ENCODE results near the gene AGBL3. TPM values are rescaled to one million over a fixed set of nuclear protein-coding genes. Genes with fewer than 3 reads are reported as not detected.
A peak's percentile ranks its signal among the peaks of the same experiment; 100 is the strongest.

Gene AGBL3
- total and polyA plus RNA-seq, 12 donors: 0.64 to 2.6 (median 1.1) TPM

DNA sequence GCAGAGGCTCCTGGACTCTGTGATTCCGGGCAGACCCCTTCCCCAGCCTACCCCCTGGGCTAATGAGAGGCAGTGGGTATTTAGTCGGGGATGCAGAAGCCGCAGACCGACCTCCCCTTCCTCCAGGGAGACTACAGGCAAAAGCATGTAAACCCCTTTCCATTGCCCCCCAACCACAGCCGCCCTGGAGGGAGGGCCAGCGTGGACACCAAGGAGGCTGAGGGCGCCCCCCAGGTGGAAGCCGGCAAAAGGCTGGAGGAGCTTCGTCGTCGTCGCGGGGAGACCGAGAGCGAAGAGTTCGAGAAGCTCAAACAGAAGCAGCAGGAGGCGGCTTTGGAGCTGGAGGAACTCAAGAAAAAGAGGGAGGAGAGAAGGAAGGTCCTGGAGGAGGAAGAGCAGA, 39.0 kb upstream of the AGBL3 start:
- 93 to 95% methylated on average over 17 of the region's 17 CpGs for WGBS, 2 donors
- no peak for DNase-seq
- TF ChIP-seq, protein P1, sequence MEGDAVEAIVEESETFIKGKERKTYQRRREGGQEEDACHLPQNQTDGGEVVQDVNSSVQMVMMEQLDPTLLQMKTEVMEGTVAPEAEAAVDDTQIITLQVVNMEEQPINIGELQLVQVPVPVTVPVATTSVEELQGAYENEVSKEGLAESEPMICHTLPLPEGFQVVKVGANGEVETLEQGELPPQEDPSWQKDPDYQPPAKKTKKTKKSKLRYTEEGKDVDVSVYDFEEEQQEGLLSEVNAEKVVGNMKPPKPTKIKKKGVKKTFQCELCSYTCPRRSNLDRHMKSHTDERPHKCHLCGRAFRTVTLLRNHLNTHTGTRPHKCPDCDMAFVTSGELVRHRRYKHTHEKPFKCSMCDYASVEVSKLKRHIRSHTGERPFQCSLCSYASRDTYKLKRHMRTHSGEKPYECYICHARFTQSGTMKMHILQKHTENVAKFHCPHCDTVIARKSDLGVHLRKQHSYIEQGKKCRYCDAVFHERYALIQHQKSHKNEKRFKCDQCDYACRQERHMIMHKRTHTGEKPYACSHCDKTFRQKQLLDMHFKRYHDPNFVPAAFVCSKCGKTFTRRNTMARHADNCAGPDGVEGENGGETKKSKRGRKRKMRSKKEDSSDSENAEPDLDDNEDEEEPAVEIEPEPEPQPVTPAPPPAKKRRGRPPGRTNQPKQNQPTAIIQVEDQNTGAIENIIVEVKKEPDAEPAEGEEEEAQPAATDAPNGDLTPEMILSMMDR (IDR thresholded peaks at IDR 0.05): no peak
- Histone ChIP-seq H3K36me3 (peaks cover 0 to 99% (median 60%) of the 10 kb centered on the region in 9 donors), H3K4me3 (no peak overlapping the region), H3K27me3 (no peaks in the 10 kb centered on the region), H3K9me3 (no peaks in the 10 kb centered on the region), H3K4me1 (peaks cover 0 to 7% (median 0%) of the 10 kb centered on the region in 9 donors), H3K27ac (no peak overlapping the region)
- peak in 1 of 8 donors; percentile 12 for ATAC-seq
- intact Hi-C loops (cut with DNase I): loop anchor here in 2 of 10 donors (10.0 kb wide), 2 partner anchors 193 to 253 kb away; no protein-coding TSS in a partner anchor

GRCh38 chr7:134947831-134948230, 38.5 kb upstream of the AGBL3 start:
- Histone ChIP-seq H3K27ac (no peak overlapping the region), H3K9me3 (no peaks in the 10 kb centered on the region), H3K27me3 (no peaks in the 10 kb centered on the region), H3K4me3 (no peak overlapping the region), H3K4me1 (peaks cover 0 to 7% (median 0%) of the 10 kb centered on the region in 9 donors), H3K36me3 (peaks cover under 1 to 100% (median 65%) of the 10 kb centered on the region in 9 donors)
- DNase-seq (no peak), ATAC-seq (no peak)
- TF ChIP-seq, protein P1 (IDR thresholded peaks at IDR 0.05): no peak
- intact Hi-C loops (cut with DNase I): loop anchor here in 2 of 10 donors (10.0 kb wide), 2 partner anchors 193 to 253 kb away; no protein-coding TSS in a partner anchor
- WGBS, 2 donors: 97 to 100% methylated on average over 1 of the region's 1 CpG

- no peak for DNase-seq
- H3K27ac ChIP-seq: no peak overlapping the region
- TF ChIP-seq, protein P1 (IDR thresholded peaks at IDR 0.05): no peak
- H3K9me3 ChIP-seq: no peaks in the 10 kb centered on the region
- no peak overlapping the region for H3K4me3 ChIP-seq
- peaks cover 0 to 7% (median 0%) of the 10 kb centered on the region in 9 donors for H3K4me1 ChIP-seq
- intact Hi-C loops (cut with DNase I): loop anchor here in 2 of 10 donors (10.0 kb wide), 2 partner anchors 193 to 253 kb away; no protein-coding TSS in a partner anchor
- H3K36me3 ChIP-seq: peaks cover 3 to 100% (median 69%) of the 10 kb centered on the region in 9 donors
- 93 to 96% methylated on average over 4 of the region's 4 CpGs for WGBS, 2 donors
- no peaks in the 10 kb centered on the region for H3K27me3 ChIP-seq
- ATAC-seq: no peak
These were observed 38.1 kb upstream of the AGBL3 start for GRCh38 chr7:134948246-134948645.

DNA sequence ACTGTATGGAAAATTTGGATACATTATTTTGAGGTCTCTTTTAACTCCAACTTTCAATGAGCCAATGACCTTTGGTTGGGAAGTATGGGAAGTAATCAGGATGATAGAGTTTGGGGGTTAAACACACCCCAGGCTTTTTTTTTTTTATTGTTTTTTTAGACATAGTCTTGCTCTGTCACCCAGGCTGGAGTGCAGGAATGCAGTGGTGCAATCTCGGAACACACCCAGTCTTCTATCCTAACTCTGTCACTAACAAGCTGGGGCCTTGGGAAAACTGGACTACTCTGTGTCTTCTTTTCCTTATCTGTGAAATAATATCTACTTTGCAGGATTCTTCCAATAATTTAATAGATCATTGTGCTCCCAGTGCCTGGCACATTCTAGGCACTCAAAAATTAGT, 37.6 kb upstream of the AGBL3 start:
- ATAC-seq (no peak), DNase-seq (no peak)
- Histone ChIP-seq H3K4me1 (peaks cover 0 to 4% (median 0%) of the 10 kb centered on the region in 9 donors), H3K9me3 (no peaks in the 10 kb centered on the region), H3K36me3 (peaks cover 3 to 100% (median 74%) of the 10 kb centered on the region in 9 donors), H3K4me3 (no peak overlapping the region), H3K27me3 (no peaks in the 10 kb centered on the region), H3K27ac (peak overlapping the region in 1 of 10 donors; percentile 5)
- intact Hi-C loops (cut with DNase I): loop anchor here in 2 of 10 donors (10.0 kb wide), 2 partner anchors 194 to 254 kb away; no protein-coding TSS in a partner anchor
- TF ChIP-seq, protein P1 (IDR thresholded peaks at IDR 0.05): no peak
- 81 to 92% methylated on average over 1 of the region's 1 CpG for WGBS, 2 donors
